ENCODE results near the gene DOK6. TPM values are rescaled to one million over a fixed set of nuclear protein-coding genes. Genes with fewer than 3 reads are reported as not detected.

DOK6 gene
- total and polyA plus RNA-seq, 2 experiments from 2014 or later: 0.29 to 0.42 TPM

DNA sequence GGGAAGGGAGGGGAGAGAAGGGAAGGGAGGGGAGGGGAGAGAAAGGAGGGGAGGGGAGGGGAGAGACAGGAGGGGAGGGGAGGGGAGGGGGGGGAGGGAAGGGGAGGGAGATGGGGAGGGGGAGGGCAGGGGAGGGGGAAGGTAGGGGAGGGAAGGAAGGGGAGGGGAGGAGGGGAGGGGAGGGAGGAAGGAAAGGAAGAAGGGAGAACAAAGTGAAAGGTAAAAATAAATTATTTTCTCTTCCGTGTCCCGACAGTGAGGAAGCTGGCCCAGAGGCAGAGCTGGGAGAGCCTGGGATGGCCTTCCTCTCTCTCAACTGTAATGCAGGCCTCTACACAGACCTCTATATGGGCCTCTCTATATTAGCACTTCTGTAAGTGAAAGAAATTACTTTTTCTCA, 493.8 kb downstream of the DOK6 start:
- ATAC-seq (no peak), DNase-seq (ENCODE audit: low spot score) (no peak)
- Histone ChIP-seq H3K4me1 (ENCODE audit: insufficient read depth) (no peaks in the 10 kb centered on the region), H4K20me1 (replicated peaks; ENCODE audit: insufficient read depth) (no peaks in the 10 kb centered on the region), H3F3A (replicated peaks; ENCODE audit: low read depth) (no peaks in the 10 kb centered on the region), H3K4me3 (no peak overlapping the region), H3K4me2 (no peak overlapping the region), H3K9me2 (ENCODE audit: insufficient read depth) (no peaks in the 10 kb centered on the region), H3K27me3 (ENCODE audit: insufficient read depth) (no peaks in the 10 kb centered on the region), H3K36me3 (ENCODE audit: insufficient read depth) (no peaks in the 10 kb centered on the region), H3K27ac (ENCODE audit: low read depth) (no peak overlapping the region), H3K79me2 (replicated peaks; ENCODE audit: insufficient read depth) (no peaks in the 10 kb centered on the region), H2AFZ (no peak overlapping the region)
- Mint-ChIP-seq H3K27ac (no peak overlapping the region), H3K4me3 (no peak overlapping the region), H3K27me3 (ENCODE audit: insufficient read depth, low read depth, poor library complexity) (no peaks in the 10 kb centered on the region), H3K4me1 (peaks cover 14% of the 10 kb centered on the region), H3K36me3 (ENCODE audit: low read depth) (peaks cover 2% of the 10 kb centered on the region; the same call in 2 of the 3 replicates), H3K9me3 (peaks cover 5% of the 10 kb centered on the region; the same call in 2 of the 3 replicates)
- TF ChIP-seq, protein P1, sequence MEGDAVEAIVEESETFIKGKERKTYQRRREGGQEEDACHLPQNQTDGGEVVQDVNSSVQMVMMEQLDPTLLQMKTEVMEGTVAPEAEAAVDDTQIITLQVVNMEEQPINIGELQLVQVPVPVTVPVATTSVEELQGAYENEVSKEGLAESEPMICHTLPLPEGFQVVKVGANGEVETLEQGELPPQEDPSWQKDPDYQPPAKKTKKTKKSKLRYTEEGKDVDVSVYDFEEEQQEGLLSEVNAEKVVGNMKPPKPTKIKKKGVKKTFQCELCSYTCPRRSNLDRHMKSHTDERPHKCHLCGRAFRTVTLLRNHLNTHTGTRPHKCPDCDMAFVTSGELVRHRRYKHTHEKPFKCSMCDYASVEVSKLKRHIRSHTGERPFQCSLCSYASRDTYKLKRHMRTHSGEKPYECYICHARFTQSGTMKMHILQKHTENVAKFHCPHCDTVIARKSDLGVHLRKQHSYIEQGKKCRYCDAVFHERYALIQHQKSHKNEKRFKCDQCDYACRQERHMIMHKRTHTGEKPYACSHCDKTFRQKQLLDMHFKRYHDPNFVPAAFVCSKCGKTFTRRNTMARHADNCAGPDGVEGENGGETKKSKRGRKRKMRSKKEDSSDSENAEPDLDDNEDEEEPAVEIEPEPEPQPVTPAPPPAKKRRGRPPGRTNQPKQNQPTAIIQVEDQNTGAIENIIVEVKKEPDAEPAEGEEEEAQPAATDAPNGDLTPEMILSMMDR (conservative IDR thresholded peaks at IDR 0.05; ENCODE audit: low read depth in 2 of 2): no peak
- TF ChIP-seq CREB1 (CRISPR knock-in tag; IDR thresholded peaks at IDR 0.05; ENCODE audit: low read depth): no peak
- no peak for TF ChIP-seq EZH2phosphoT487 (IDR thresholded peaks at IDR 0.05; ENCODE audit: unreplicated experiment)
- TF ChIP-seq, protein P2, sequence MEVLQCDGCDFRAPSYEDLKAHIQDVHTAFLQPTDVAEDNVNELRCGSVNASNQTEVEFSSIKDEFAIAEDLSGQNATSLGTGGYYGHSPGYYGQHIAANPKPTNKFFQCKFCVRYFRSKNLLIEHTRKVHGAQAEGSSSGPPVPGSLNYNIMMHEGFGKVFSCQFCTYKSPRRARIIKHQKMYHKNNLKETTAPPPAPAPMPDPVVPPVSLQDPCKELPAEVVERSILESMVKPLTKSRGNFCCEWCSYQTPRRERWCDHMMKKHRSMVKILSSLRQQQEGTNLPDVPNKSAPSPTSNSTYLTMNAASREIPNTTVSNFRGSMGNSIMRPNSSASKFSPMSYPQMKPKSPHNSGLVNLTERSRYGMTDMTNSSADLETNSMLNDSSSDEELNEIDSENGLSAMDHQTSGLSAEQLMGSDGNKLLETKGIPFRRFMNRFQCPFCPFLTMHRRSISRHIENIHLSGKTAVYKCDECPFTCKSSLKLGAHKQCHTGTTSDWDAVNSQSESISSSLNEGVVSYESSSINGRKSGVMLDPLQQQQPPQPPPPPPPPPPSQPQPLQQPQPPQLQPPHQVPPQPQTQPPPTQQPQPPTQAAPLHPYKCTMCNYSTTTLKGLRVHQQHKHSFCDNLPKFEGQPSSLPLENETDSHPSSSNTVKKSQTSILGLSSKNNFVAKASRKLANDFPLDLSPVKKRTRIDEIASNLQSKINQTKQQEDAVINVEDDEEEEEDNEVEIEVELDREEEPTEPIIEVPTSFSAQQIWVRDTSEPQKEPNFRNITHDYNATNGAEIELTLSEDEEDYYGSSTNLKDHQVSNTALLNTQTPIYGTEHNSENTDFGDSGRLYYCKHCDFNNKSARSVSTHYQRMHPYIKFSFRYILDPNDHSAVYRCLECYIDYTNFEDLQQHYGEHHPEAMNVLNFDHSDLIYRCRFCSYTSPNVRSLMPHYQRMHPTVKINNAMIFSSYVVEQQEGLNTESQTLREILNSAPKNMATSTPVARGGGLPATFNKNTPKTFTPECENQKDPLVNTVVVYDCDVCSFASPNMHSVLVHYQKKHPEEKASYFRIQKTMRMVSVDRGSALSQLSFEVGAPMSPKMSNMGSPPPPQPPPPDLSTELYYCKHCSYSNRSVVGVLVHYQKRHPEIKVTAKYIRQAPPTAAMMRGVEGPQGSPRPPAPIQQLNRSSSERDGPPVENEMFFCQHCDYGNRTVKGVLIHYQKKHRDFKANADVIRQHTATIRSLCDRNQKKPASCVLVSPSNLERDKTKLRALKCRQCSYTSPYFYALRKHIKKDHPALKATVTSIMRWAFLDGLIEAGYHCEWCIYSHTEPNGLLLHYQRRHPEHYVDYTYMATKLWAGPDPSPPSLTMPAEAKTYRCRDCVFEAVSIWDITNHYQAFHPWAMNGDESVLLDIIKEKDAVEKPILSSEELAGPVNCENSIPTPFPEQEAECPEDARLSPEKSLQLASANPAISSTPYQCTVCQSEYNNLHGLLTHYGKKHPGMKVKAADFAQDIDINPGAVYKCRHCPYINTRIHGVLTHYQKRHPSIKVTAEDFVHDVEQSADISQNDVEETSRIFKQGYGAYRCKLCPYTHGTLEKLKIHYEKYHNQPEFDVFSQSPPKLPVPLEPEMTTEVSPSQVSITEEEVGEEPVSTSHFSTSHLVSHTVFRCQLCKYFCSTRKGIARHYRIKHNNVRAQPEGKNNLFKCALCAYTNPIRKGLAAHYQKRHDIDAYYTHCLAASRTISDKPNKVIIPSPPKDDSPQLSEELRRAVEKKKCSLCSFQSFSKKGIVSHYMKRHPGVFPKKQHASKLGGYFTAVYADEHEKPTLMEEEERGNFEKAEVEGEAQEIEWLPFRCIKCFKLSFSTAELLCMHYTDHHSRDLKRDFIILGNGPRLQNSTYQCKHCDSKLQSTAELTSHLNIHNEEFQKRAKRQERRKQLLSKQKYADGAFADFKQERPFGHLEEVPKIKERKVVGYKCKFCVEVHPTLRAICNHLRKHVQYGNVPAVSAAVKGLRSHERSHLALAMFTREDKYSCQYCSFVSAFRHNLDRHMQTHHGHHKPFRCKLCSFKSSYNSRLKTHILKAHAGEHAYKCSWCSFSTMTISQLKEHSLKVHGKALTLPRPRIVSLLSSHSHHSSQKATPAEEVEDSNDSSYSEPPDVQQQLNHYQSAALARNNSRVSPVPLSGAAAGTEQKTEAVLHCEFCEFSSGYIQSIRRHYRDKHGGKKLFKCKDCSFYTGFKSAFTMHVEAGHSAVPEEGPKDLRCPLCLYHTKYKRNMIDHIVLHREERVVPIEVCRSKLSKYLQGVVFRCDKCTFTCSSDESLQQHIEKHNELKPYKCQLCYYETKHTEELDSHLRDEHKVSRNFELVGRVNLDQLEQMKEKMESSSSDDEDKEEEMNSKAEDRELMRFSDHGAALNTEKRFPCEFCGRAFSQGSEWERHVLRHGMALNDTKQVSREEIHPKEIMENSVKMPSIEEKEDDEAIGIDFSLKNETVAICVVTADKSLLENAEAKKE (CRISPR knock-in tag; IDR thresholded peaks at IDR 0.05): no peak
- TF ChIP-seq, protein P3, sequence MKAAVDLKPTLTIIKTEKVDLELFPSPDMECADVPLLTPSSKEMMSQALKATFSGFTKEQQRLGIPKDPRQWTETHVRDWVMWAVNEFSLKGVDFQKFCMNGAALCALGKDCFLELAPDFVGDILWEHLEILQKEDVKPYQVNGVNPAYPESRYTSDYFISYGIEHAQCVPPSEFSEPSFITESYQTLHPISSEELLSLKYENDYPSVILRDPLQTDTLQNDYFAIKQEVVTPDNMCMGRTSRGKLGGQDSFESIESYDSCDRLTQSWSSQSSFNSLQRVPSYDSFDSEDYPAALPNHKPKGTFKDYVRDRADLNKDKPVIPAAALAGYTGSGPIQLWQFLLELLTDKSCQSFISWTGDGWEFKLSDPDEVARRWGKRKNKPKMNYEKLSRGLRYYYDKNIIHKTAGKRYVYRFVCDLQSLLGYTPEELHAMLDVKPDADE (IDR thresholded peaks at IDR 0.05): no peak
- TF ChIP-seq EZH2 (IDR thresholded peaks at IDR 0.05; ENCODE audit: low read depth, unreplicated experiment): no peak
- TF ChIP-seq, protein P4, sequence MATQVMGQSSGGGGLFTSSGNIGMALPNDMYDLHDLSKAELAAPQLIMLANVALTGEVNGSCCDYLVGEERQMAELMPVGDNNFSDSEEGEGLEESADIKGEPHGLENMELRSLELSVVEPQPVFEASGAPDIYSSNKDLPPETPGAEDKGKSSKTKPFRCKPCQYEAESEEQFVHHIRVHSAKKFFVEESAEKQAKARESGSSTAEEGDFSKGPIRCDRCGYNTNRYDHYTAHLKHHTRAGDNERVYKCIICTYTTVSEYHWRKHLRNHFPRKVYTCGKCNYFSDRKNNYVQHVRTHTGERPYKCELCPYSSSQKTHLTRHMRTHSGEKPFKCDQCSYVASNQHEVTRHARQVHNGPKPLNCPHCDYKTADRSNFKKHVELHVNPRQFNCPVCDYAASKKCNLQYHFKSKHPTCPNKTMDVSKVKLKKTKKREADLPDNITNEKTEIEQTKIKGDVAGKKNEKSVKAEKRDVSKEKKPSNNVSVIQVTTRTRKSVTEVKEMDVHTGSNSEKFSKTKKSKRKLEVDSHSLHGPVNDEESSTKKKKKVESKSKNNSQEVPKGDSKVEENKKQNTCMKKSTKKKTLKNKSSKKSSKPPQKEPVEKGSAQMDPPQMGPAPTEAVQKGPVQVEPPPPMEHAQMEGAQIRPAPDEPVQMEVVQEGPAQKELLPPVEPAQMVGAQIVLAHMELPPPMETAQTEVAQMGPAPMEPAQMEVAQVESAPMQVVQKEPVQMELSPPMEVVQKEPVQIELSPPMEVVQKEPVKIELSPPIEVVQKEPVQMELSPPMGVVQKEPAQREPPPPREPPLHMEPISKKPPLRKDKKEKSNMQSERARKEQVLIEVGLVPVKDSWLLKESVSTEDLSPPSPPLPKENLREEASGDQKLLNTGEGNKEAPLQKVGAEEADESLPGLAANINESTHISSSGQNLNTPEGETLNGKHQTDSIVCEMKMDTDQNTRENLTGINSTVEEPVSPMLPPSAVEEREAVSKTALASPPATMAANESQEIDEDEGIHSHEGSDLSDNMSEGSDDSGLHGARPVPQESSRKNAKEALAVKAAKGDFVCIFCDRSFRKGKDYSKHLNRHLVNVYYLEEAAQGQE (IDR thresholded peaks at IDR 0.05; ENCODE audit: unreplicated experiment): no peak
- TF ChIP-seq POLR2AphosphoS5 (IDR thresholded peaks at IDR 0.05; ENCODE audit: low read depth): no peak
- no peak for TF ChIP-seq ZNF331 (CRISPR knock-in tag; IDR thresholded peaks at IDR 0.05; ENCODE audit: low read depth)
- no peak for TF ChIP-seq NANOG (IDR thresholded peaks at IDR 0.05; ENCODE audit: borderline replicate concordance)
- TF ChIP-seq ZNF114 (CRISPR knock-in tag; IDR thresholded peaks at IDR 0.05): no peak
